Stimulated activated CD4-positive, alpha-beta T cell treated with anti-CD3 and anti-CD28 coated beads, Interleukin-2, amount 100 ng/mL, for 4 hours (primary cell): ENCODE measurements around the gene DACT2.

Experiments used
- DNase-seq: peaks from one replicate; pipeline ENCODE4 v3.0.0-alpha.2; 2020; ENCODE audit warnings: low read depth

Gene DACT2

GRCh38 chr6:168352096-168352495, 32.5 kb upstream of the DACT2 start:
- no peak for DNase-seq

GRCh38 chr6:168349718-168350210, 30.2 kb upstream of the DACT2 start:
- DNase-seq: no peak

GRCh38 chr6:168348186-168348585, 28.6 kb upstream of the DACT2 start:
- DNase-seq: no peak

DNA sequence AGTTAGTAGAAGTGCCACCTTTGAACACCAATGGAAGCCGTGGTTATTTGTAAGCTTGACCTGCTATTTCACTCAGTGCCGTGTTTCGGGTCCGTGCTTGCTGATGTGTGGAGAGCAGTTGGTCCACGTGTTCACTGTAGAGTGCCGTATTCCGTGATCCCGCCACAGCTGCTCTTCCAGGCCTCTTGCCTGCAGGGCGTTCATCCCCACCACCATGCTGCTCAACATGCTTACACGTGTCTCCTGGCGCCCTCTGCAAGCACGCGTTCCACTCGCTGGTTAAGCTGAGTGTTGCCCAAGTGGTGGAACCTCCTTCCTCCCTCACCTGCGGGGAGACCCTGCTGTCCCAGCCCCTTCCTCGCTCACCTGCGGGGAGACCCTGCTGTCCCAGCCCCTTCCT, 28.0 kb upstream of the DACT2 start:
- DNase-seq: no peak

DNA sequence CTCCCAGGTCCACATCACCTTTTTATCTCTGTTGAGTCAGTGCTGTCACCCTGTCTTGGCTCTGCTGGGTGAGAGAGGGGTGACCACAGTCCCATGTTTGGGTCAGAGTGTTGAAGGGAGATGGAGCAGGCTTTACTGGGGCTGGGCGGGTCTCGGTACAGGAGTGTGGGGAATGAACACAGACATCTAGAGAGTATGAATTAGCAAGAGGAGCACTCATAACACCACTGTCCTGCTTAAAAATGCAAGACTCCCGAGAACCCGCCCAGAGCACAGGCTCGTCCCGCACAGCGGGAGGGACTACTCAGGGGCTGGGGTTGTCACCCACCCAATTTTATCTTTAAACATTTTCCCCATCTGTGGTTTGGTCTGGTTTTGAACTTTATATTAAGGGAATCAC, 27.5 kb upstream of the DACT2 start:
- no peak for DNase-seq

GRCh38 chr6:168345896-168346754, 26.5 kb upstream of the DACT2 start:
- DNase-seq: no peak

GRCh38 chr6:168345266-168345665, 25.7 kb upstream of the DACT2 start:
- DNase-seq: no peak

DNA sequence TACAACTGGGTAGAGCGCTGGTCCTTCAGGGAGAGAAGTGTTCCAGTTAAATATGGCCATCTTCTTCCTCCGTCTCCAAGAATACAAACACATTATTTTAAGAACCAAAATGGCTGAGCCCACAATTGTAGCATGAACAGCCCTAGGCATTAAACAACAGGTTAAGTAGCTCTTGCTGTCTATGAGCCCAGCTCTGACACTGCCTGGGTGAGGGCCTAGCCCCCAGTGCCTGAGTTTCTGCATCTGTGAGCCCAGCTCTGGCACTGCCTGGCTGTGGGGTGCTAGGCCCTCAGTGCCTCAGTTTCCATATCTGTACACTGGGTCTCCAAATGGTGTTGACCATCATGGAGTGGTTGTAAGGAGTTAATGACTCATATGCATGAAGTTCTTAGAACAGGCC, 24.8 kb upstream of the DACT2 start:
- DNase-seq: no peak

GRCh38 chr6:168343239-168344150, 23.9 kb upstream of the DACT2 start:
- no peak for DNase-seq

DNA sequence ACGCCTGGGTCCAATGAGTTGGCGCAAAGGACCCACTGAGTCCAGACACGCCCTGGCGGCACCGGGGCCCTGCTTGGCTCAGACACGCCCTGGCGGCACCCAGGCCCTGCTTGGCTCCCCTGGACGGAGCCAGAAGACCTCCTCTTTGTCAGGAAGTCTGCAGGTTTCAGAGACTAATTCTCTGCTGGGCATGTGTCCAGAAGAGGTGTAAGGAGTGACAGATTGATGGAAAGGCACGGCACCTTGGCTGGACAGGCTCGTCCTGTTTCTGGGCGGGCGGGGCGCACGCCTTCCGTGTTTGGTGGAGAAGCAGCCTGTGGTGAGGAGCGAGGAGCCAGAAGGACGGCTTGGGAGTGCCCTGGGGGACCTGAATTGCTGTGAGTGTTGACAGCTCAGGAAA, 23.1 kb upstream of the DACT2 start:
- no peak for DNase-seq

DNA sequence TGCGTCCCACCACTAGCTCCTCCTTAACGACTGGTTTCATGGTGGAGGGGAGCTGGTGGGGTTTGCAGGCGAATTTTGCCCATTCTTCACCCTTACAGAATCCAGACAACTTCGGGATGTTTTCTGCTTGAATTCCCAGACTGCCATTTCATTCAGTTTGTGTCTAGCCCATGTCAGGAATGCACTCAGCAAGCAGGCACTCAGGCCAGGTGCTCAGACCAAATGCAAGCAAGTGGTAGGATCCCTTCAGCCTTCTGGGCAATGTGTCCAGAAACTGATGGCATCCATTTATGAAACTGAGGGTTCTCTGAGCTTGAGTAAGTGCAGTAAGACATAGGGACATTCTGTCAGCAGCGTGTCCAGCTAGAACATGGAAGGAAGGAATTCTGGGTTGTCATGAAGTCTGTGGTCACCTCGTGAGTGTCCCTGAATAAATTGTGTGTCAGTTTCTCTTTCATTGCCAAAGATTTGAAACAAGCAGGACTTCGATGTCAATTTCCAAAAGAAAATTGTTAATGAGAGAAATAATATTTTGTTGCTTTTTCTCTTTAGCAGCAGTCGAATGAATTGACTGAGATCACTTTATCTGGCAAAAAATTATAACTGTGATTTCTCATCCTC, 21.8 kb upstream of the DACT2 start:
- no peak for DNase-seq

GRCh38 chr6:168340819-168341218, 21.2 kb upstream of the DACT2 start:
- no peak for DNase-seq

GRCh38 chr6:168338777-168339176, 19.2 kb upstream of the DACT2 start:
- no peak for DNase-seq

DNA sequence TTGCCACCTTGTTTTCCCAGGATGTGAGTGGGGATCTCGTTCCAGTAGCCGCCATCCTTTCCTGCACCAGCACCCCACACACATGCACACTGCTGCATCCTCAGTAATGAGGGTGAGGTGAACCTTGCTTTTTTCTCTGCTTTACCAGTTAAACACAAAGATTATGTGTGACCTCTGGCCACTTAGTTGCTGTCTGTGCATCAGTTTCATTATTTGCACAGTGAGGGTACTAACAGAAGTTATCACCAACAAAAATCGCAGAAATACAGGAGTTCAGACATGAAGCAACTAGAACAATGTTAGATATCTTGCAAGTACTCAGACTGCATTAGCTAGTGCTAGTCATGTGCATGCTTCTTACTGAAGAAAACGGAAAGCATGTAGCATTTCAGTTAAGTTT, 17.4 kb upstream of the DACT2 start:
- DNase-seq: no peak

- DNase-seq: no peak
Observed at GRCh38 chr6:168333989-168334388, 14.4 kb upstream of the DACT2 start.

DNA sequence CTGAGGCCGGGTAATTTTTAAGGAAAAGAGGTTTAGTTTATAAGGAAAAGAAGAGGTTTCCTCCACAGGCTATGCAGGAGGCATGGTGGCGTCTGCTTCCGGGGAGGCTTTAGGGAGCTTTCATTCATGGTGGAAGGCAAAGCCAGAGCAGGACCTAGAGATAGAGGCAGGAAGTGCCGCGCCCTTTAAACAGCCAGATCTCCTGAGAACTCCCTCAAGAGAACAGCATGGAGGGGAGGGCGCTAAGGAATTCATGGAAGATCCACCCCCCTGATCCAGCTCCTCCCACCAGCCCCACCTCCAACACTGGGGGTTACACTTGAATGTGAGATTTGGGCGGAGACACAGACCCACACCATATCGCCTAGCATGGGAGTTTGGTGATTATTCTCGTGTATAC, 13.9 kb upstream of the DACT2 start:
- DNase-seq: no peak

DNA sequence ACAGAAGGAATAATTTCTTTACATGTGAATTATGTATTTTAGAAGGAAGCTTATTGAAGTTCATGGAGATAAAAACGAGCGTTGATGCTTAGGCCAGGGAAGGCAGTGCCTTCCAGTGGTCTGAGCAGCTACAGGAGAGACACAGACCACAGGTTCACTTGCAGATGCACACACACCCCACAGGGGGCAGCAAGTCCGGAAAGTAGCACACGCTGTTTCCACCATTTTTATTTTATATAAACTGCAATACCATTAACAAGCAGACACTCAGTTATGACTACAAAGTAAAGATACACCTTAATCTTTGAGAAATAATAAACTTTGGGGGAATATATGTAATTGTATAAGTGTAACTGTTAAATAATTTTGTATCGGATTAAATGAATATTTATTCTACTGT, 13.5 kb upstream of the DACT2 start:
- DNase-seq: no peak

GRCh38 chr6:168332020-168332419, 12.4 kb upstream of the DACT2 start:
- no peak for DNase-seq

DNA sequence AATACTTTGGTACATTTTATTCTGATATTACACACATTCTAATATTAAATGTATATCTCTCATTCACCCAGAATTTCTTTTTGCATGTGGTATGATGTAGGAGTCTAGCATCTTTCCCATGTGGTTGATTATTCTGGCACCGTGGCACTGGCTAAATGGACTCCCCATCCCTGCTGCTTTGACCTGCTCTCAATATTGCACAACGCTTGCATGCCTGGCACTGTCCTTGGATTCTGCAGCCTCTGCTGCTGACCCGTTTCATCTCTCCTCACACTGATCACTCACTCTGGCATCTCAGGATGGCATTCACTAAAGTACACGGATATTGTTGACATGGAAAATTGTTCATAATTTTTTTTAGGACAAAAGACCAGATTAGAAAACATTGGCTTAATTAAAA, 11.5 kb upstream of the DACT2 start:
- no peak for DNase-seq

GRCh38 chr6:168330403-168330802, 10.8 kb upstream of the DACT2 start:
- DNase-seq: no peak

GRCh38 chr6:168328086-168328485, 8.5 kb upstream of the DACT2 start:
- DNase-seq: no peak
